GM12873 (cell line): ENCODE data around the gene HOXA6.
A peak's percentile ranks its signal among the peaks of the same experiment; 100 is the strongest.

Experiments
- TF ChIP-seq, protein P1 (sequence below): IDR thresholded peaks from 2 replicates; pipeline ENCODE4 v1.5.1; 2012; ENCODE audit warnings: low read depth, mild to moderate bottlenecking, moderate library complexity, low read length, control low read depth; ENCODE audit not compliant: insufficient read depth; ENCODE audit errors: missing control alignments

HOXA6 gene

DNA sequence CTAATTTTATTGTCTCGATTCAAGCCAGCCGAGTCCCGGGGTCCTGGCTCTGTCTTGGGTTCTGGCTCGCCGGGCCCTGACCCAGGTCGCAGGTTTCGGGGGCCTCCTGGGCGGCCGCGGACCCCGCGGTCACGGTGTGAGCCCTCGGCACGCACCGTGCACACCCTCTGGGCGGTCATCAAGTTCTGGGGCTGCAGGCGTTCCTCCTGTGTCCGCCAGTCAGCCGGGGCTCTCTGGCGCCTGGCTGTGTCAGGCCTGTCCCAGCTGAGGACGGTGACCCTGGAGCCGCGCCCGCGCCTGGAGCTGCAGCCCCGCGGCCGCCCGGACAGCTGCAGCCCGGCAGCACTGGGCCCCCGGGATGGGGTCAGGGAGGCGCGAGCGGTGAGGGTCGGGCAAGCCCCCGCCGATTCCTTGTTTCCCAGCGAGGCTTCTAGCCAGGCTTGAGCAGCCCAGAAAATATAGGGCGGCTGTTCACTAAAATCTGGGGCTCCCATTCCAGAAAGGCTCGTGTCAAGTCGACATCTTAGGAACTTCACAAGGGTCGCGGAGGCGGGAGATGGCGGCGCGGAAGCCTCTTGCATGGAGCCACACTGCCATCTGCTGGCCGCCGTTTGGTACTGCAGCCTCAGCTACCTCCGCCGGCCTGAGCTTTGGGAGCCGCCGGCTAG is 13.1 kb upstream of the HOXA6 start:
- TF ChIP-seq, protein P1, sequence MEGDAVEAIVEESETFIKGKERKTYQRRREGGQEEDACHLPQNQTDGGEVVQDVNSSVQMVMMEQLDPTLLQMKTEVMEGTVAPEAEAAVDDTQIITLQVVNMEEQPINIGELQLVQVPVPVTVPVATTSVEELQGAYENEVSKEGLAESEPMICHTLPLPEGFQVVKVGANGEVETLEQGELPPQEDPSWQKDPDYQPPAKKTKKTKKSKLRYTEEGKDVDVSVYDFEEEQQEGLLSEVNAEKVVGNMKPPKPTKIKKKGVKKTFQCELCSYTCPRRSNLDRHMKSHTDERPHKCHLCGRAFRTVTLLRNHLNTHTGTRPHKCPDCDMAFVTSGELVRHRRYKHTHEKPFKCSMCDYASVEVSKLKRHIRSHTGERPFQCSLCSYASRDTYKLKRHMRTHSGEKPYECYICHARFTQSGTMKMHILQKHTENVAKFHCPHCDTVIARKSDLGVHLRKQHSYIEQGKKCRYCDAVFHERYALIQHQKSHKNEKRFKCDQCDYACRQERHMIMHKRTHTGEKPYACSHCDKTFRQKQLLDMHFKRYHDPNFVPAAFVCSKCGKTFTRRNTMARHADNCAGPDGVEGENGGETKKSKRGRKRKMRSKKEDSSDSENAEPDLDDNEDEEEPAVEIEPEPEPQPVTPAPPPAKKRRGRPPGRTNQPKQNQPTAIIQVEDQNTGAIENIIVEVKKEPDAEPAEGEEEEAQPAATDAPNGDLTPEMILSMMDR = peak; percentile 98

DNA sequence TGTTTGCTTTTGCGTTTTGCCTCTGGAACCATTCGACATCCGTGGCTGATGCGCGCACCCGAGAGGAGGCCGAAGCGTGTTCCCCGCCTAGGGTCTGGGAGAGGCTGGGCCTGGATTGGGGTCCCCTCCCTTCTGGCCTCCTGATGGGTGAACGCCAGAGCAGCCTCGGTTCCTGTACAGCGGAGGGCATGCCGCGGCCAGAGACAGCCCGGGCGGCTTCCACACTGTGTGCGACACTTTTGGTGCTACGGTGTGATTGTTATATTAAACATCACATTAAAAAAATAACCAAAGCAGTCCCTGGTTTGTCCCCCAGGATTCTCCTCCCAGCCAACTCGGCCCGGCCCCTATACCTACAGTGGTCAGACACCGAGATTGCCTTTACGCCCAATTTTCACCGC is 12.6 kb upstream of the HOXA6 start:
- TF ChIP-seq, protein P1 = no peak

DNA sequence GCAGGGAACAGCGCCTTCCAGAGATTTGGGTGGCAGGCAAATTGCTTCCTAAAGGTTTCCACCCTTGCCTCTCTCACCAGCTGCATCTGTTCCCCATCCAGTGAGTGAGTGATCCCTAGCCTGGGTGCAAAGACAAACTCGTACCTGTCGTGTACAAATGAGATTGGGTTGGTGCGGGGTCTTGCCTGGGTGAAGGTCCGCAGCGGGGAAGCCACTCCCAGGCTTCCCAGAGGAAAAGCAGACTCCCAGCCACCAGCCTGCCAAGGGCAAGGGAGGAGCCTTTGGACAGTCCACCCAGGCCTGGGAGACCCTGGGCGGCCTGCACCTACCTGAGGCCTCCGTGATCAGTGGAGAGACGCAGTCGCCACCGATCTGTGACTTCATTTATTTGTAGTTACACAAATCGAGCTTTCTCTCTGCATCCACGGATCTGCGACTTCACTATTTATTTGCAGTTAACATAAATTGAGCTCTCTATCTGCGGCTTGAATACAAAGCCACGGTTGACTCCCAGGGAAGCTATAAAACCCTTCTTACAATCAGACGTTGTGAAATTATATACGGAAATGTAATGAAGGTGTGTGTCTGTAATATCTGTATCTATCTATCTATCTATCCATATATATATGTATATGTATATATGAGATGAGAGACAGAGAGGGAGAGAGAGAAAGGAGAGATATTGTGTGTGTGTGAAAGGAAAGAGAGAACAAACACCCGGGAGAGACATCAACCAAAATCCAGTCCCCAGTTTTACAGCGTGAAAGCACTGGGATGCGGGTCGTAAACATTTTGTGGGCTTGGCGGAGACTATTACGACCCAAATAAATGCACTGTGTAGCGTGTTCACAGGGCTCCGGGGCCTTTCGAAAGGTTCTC is 11.9 kb upstream of the HOXA6 start:
- TF ChIP-seq, protein P1 = no peak

DNA sequence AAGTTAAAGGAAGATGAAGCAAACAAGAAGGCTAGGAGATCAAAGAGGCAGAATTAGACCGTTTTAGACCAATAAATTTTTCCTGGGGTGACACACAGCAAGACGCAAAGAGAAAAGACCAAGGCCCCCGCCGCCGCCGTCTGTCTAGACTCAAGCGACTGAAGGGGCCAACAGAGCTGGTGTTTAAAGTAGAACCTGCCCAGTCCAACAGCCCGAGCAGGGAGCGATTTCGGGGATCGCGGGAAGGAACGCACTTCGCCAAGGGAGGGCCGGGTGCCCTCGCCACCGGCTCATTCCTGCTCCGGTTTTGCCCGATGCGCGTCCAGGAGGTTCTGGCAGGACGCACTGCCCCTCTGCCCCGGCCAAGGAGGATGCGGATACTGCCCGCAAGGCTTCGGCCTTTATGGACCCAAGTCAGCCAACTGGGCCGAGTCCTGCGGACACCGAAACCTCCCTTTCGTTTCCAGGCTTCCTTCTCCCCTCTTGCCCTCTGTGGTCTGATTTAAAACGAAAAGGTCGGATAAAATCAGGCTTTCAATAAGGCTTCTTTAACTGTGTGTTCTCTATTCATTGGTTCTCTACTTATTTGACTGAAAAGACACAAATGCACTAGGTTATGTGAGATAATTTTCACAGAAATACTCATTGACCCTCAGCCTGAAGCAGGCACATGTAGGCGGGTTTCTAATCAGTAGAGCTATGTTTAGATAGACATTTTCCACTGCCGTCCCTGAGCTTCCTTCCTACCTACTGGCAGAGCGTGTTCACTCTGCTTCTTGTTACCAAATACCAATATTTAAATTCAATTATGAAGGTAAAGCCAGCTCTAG is 11.1 kb upstream of the HOXA6 start:
- TF ChIP-seq, protein P1 = no peak

DNA sequence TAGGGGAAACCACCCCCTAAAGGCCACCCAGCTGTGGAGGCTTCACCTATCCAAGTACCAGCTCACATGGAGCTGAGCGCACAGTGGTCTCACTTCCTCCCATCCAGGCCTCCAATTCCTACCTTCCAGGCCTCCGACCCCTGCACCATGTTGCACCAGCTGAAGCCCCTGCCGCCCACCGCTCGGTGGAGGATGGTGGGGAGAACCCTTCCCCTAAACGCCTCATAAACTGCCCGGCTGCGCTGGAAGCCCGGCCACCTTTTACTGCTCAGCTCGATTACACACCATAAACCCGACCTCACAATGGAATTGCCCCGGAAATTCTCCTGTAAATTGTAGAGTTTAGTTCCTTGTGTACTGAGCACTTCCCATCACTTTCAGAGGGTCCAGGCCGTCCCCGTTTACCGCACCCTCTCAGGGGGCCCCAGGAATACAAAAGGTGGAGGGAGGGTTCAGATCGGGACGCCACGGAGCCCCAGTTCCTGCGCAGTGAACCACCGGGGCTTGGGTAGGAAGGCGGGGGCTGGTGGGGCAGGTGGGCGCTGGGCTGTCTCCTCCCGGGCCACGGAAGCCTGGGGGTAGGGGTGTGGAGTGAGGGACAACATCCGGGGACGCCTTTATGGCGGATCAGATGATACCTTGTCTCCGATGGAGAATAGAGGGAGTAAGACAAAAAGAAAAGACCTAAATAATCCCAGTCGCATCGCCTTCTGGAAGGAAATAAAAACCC is 10.3 kb upstream of the HOXA6 start:
- TF ChIP-seq, protein P1 = no peak

DNA sequence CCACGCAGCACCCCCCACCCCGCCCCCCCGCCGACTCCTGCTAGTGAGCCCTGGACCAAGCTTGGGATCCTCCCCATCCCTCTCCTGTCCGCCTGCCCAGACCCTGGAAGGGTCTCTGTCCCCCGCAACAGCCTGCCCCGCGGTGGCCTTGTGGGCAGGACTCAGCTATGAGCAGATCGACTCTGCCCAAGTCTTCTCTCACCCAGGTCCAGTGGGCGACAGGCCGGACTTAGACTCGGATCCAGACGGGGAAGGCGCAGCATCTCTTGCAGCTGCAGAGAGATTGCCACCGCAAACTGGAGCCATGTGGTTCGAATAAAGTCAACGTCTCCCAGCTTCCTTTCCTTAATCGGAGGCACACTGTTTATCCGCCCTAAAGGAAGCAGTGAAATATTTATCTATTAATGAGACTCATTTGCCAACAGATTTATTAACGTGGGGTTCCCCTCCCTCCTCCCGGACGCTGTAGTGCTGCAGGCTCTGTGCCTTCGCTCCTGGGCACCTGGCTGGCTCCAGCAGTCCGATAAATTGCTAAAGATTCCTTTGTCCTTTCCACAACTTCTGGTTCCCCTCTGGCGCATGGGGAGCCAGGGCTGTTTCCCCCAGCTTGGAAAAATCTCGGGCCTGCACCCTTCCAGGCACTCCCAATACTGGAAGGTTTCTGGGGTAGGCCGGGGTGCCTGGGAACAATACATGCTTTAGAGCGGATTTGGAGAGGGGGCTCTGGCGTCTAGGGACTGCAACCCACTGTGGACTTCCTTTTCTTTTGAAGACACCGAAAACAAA is 9.5 kb upstream of the HOXA6 start:
- TF ChIP-seq, protein P1 = no peak
